K562 (cell line): ENCODE measurements around the gene SH3YL1. TPM values are rescaled to one million over a fixed set of nuclear protein-coding genes. Genes with fewer than 3 reads are reported as not detected.

ENCODE experiments used
- ATAC-seq: fragments of 200-7000 bp; cut with Tn5 transposase; 3 replicates; pipeline ENCODE4 v1.9.1; 2020; ENCODE audit warnings: moderate library complexity
- BruUV-seq: library from RNA; stranded (reverse); fragments of 400-500 nt; replicated peaks from 2 replicates; lab custom pipeline; 2021; lab: Mats Ljungman, UMichigan
- CTCF ChIA-PET: fragments of 300-600 bp; formaldehyde crosslinking; extraction: SDS; loops from one replicate; lab custom pipeline; 2021; ENCODE audit warnings: low intra/inter-chr PET ratio; lab: Yijun Ruan, JAX
- POLR2A ChIA-PET: fragments of 300-600, 350-650 bp; sonication (Branson Sonifier 250); formaldehyde crosslinking; extraction: SDS; loops from one replicate; lab custom pipeline; 2021; ENCODE audit warnings: antibody characterized with exemption, inconsistent platforms; lab: Yijun Ruan, JAX
- DNase-seq, 4 experiments: peaks; one replicate each; pipeline versions ENCODE4 v3.0.0 to v3.0.0-alpha.2; 2011 to 2018; ENCODE audit warnings: low spot score in 3 of 4, mixed read lengths in 3 of 4; ENCODE audit errors: extremely low read depth in 1 of 4
- FAIRE-seq: peaks from 2 replicates; lab custom pipeline; 2011; peaks lifted over from hg19 to GRCh38; lab: Jason Lieb, UNC
- H2AFZ ChIP-seq: 2 replicates; pipeline ENCODE4 v1.6.0; 2011; ENCODE audit warnings: low read depth, low read length, control low read depth, inconsistent platforms
- H3K27ac ChIP-seq: fragments of 200-600 bp; 3 replicates; pipeline ENCODE4 v1.8.0; 2011; ENCODE audit warnings: low read depth, mild to moderate bottlenecking, control low read depth, inconsistent platforms, low read length, moderate library complexity, mixed read lengths; ENCODE audit errors: extremely low read depth
- H3K27me3 ChIP-seq, 2 experiments: fragments of 300-600 bp in 1 of 2; 2 replicates in 1 of 2; 3 replicates in 1 of 2; pipeline versions ENCODE4 v1.6.0 to v1.8.0; 2011; ENCODE audit warnings: inconsistent platforms in 2 of 2, low read length in 2 of 2, mild to moderate bottlenecking in 1 of 2, mixed read lengths in 1 of 2, moderate library complexity in 1 of 2; ENCODE audit not compliant: control insufficient read depth in 2 of 2, insufficient read depth in 2 of 2
- H3K36me3 ChIP-seq: fragments of 300-600 bp; 3 replicates; pipeline ENCODE4 v1.8.0; 2011; ENCODE audit warnings: mild to moderate bottlenecking, low read length, inconsistent platforms; ENCODE audit not compliant: control insufficient read depth, insufficient read depth
- H3K4me1 ChIP-seq, 2 experiments: fragments of 200-600 bp in 1 of 2; replicated peaks in 1 of 2; 2 replicates in 1 of 2; 3 replicates in 1 of 2; pipeline versions ENCODE4 v1.5.1 to v1.8.0; 2011; ENCODE audit warnings: inconsistent platforms in 2 of 2, low read length in 2 of 2, mild to moderate bottlenecking in 1 of 2, mixed read lengths in 1 of 2, moderate library complexity in 1 of 2; ENCODE audit not compliant: control insufficient read depth in 2 of 2, insufficient read depth in 2 of 2
- H3K4me2 ChIP-seq: 2 replicates; pipeline ENCODE4 v1.6.1; 2011; ENCODE audit warnings: low read length, control low read depth, inconsistent platforms, mixed read lengths; ENCODE audit not compliant: insufficient read depth
- H3K4me3 ChIP-seq: fragments of 200-600 bp; sonication (generic), shearing (Covaris generic); 2 replicates; pipeline ENCODE4 v1.5.1; 2016; ENCODE audit warnings: control low read depth, inconsistent platforms
- H3K79me2 ChIP-seq: fragments of 200-600 bp; 3 replicates; pipeline ENCODE4 v1.8.0; 2011; ENCODE audit warnings: low read length, inconsistent platforms; ENCODE audit not compliant: control insufficient read depth, insufficient read depth
- H3K9ac ChIP-seq, 2 experiments: 2 replicates each; pipeline versions ENCODE4 v1.6.0 to v1.6.1; 2011; ENCODE audit warnings: low read depth in 2 of 2, low read length in 2 of 2, control low read depth in 1 of 2, inconsistent platforms in 1 of 2, mild to moderate bottlenecking in 1 of 2, mixed read lengths in 1 of 2; ENCODE audit not compliant: insufficient read depth in 1 of 2
- H3K9me1 ChIP-seq: one replicate; pipeline ENCODE4 v1.6.0; 2011; ENCODE audit warnings: inconsistent platforms, mild to moderate bottlenecking, low read length, moderate library complexity; ENCODE audit not compliant: control insufficient read depth, insufficient read depth
- H3K9me3 ChIP-seq: replicated peaks from 2 replicates; pipeline ENCODE4 v1.5.1; 2011; ENCODE audit warnings: low read depth, low read length, inconsistent platforms; ENCODE audit not compliant: control insufficient read depth, insufficient read depth
- H4K20me1 ChIP-seq: replicated peaks from 2 replicates; pipeline ENCODE4 v1.6.1; 2011; ENCODE audit warnings: low read length, inconsistent platforms, mixed read lengths; ENCODE audit not compliant: control insufficient read depth, insufficient read depth
- LEF1 ChIP-seq: fragments of 450-650 bp; IDR thresholded peaks from 2 replicates; pipeline ENCODE4 v1.6.1; 2016; ENCODE audit warnings: mild to moderate bottlenecking
- MCM3 ChIP-seq: fragments of 450-650 bp; IDR thresholded peaks from 2 replicates; pipeline ENCODE4 v1.6.1; 2016
- MTA3 ChIP-seq: fragments of 450-650 bp; formaldehyde crosslinking; IDR thresholded peaks from 2 replicates; pipeline ENCODE4 v1.6.1; 2017; ENCODE audit warnings: mild to moderate bottlenecking, borderline replicate concordance
- POLR2G ChIP-seq: fragments of 200-400 bp; formaldehyde crosslinking; IDR thresholded peaks from 2 replicates; pipeline ENCODE4 v1.6.1; 2017; ENCODE audit warnings: low read depth, mild to moderate bottlenecking, antibody characterized with exemption, low read length, moderate library complexity
- RHOXF2B ChIP-seq: fragments of 250-450 bp; sonication (Bioruptor Pico); conservative IDR thresholded peaks from 2 replicates; pipeline ENCODE4 v1.5.1; 2021
- ZNF232 ChIP-seq: sonication (generic); formaldehyde crosslinking; IDR thresholded peaks from 2 replicates; pipeline ENCODE4 v1.8.0; 2022; ENCODE audit warnings: mild to moderate bottlenecking, missing genetic modification reagents
- ZNF318 ChIP-seq, 2 experiments: fragments of 450-650 bp; IDR thresholded peaks; 2 replicates each; pipeline ENCODE4 v1.6.1; 2016; ENCODE audit warnings: mild to moderate bottlenecking in 2 of 2, borderline replicate concordance in 1 of 2, low read depth in 1 of 2, moderate library complexity in 1 of 2
- WGBS: fragments of 100-300 bp; shearing (Covaris generic); methylation state at CpG from one replicate; pipeline ENCODE4 v1.1.6; 2016; ENCODE audit warnings: low coverage, mixed read lengths; ENCODE audit not compliant: insufficient coverage; ENCODE audit errors: missing lambda C conversion rate; 5-methylcytosine and 5-hydroxymethylcytosine counted together
- in situ Hi-C: fragments of 300-500 bp; cut with MboI; formaldehyde crosslinking; loops from 4 replicates; pipeline ENCODE4 v1.15.0; 2018; ENCODE audit warnings: inconsistent platforms, mixed read lengths
- intact Hi-C: fragments of 100-400 bp; cut with micrococcal nuclease; formaldehyde crosslinking; loops from 2 replicates; pipeline ENCODE4 v1.14.2; 2022
- polyA plus RNA-seq, 8 experiments: library from polyadenylated mRNA; depleted of rRNA in 4 of 8; stranded (reverse) in 5 of 8; unstranded in 3 of 8; fragments of >200 nt; fragmentation: Nextera tagmentation in 2 of 8; fragmentation: Illumina TruSeq in 1 of 8; extraction: Ambion mirVana in 2 of 8; extraction: Trizol in 1 of 8; gene quantifications; 2 replicates each; pipeline versions ENCODE4 v1.2.1 to v1.2.3, GENCODE V29; 2011 to 2014; ENCODE audit warnings: inconsistent platforms in 1 of 8, missing spikeins in 1 of 8
- total RNA-seq, 7 experiments: library from RNA; depleted of rRNA in 6 of 7; stranded (reverse); fragments of >200 nt in 6 of 7; fragmentation: Illumina TruSeq in 2 of 7; extraction: Trizol in 2 of 7; gene quantifications; 2 replicates each; pipeline versions ENCODE4 v1.2.1 to v1.2.3, GENCODE V29; 2011 to 2021; ENCODE audit warnings: low replicate concordance in 1 of 7

SH3YL1 gene
- total and polyA plus RNA-seq, 9 of the 15 experiments (the other 6 are each of a cell fraction or from before 2014, with no cell fraction given) = 3.9 to 7.8 (median 5.3) TPM

GRCh38 chr2:281381-281780, 17.5 kb upstream of the SH3YL1 start:
- no peak overlapping the region for H3K27ac ChIP-seq
- ATAC-seq (no peak; the same call in 2 of the 3 replicates), FAIRE-seq (no peak), DNase-seq (no peak)
- TF ChIP-seq POLR2G (0 out of 2 replicates have a peak, but pooled peaks have one; percentile 25), ZNF232 (no peak)
- in situ Hi-C loops (no loop called here), intact Hi-C loops (no loop called here)
- H3K27me3 ChIP-seq = no peaks in the 10 kb centered on the region
- no TSS peak for BruUV-seq
- no peaks in the 10 kb centered on the region; the same call in 1 of the 2 replicates for H4K20me1 ChIP-seq
- no peak overlapping the region for H3K9ac ChIP-seq
- 92% methylated on average over 9 of the region's 9 CpGs for WGBS
- no peak overlapping the region for H3K4me3 ChIP-seq
- H2AFZ ChIP-seq = no peak overlapping the region
- peaks cover 1% of the 10 kb centered on the region; the same call in 1 of the 3 replicates for H3K79me2 ChIP-seq
- POLR2A ChIA-PET = interaction anchor here (0.8 to 1.8 kb wide), 2 partner anchors 9 to 12 kb away, joined by 3 to 8 read pairs; no protein-coding TSS in a partner anchor
- no peak overlapping the region for H3K4me2 ChIP-seq
- H3K9me3 ChIP-seq = no peaks in the 10 kb centered on the region; the same call in 1 of the 2 replicates
- peaks cover 60% of the 10 kb centered on the region for H3K36me3 ChIP-seq
- no peaks in the 10 kb centered on the region for H3K9me1 ChIP-seq
- CTCF ChIA-PET = no interaction called here
- H3K4me1 ChIP-seq = no peaks in the 10 kb centered on the region

- H3K9ac ChIP-seq = no peak overlapping the region
- ATAC-seq (peak; percentile 57; the same call in 2 of the 3 replicates), FAIRE-seq (no peak), DNase-seq (no peak)
- no peak overlapping the region for H3K4me2 ChIP-seq
- H3K79me2 ChIP-seq = peaks cover 8% of the 10 kb centered on the region; the same call in 2 of the 3 replicates
- no TSS peak for BruUV-seq
- CTCF ChIA-PET = no interaction called here
- 78% methylated on average over 7 of the region's 7 CpGs for WGBS
- no peaks in the 10 kb centered on the region for H3K9me1 ChIP-seq
- in situ Hi-C loops = no loop called here
- no peaks in the 10 kb centered on the region; the same call in 1 of the 2 replicates for H3K9me3 ChIP-seq
- H3K27me3 ChIP-seq = no peaks in the 10 kb centered on the region
- POLR2A ChIA-PET = interaction anchor here (0.6 to 1.8 kb wide), 2 partner anchors 9 to 266 kb away, joined by 3 to 8 read pairs; no protein-coding TSS in a partner anchor
- no peak overlapping the region for H3K4me3 ChIP-seq
- no peaks in the 10 kb centered on the region; the same call in 1 of the 2 replicates for H4K20me1 ChIP-seq
- intact Hi-C loops = no loop called here
- no peak overlapping the region for H3K27ac ChIP-seq
- peaks cover 67% of the 10 kb centered on the region for H3K36me3 ChIP-seq
- H3K4me1 ChIP-seq = no peaks in the 10 kb centered on the region
- H2AFZ ChIP-seq = no peak overlapping the region
- TF ChIP-seq MTA3 (no peak), MCM3 (no peak), RHOXF2B (CRISPR knock-in tag) (no peak), ZNF318 (IDR thresholded peaks at IDR 0.05; ENCODE audit: borderline replicate concordance in 1 of 2, low read depth in 1 of 2) (no peak), LEF1 (no peak)
Observed at GRCh38 chr2:280650-281110, 16.8 kb upstream of the SH3YL1 start.
